Parathyroid adenoma (tissue), 2 donors: ENCODE data around the gene USP11.

ENCODE experiments used
- H2AFZ ChIP-seq: fragments of 300-600 bp; sonication (generic); one replicate; pipeline ENCODE4 v1.7.0; 2017; ENCODE audit warnings: antibody characterized with exemption, mild to moderate bottlenecking
- H3K27ac ChIP-seq: fragments of 300-600 bp; sonication (generic); one replicate; pipeline ENCODE4 v1.7.0; 2017
- H3K27me3 ChIP-seq: fragments of 300-600 bp; sonication (generic); one replicate; pipeline ENCODE4 v1.7.0; 2017; ENCODE audit warnings: low read length; ENCODE audit not compliant: control insufficient read depth, insufficient read depth
- H3K36me3 ChIP-seq: fragments of 300-600 bp; sonication (generic); one replicate; pipeline ENCODE4 v1.7.0; 2017; ENCODE audit warnings: low read length; ENCODE audit not compliant: control insufficient read depth, insufficient read depth
- H3K4me1 ChIP-seq: fragments of 300-600 bp; sonication (generic); one replicate; pipeline ENCODE4 v1.7.0; 2017; ENCODE audit warnings: control low read depth
- H3K4me2 ChIP-seq: fragments of 300-600 bp; sonication (generic); one replicate; pipeline ENCODE4 v1.7.0; 2017; ENCODE audit warnings: low read length
- H3K4me3 ChIP-seq: fragments of 300-600 bp; sonication (generic); one replicate; pipeline ENCODE4 v1.7.0; 2017; ENCODE audit warnings: low read depth, low read length
- H3K79me2 ChIP-seq: fragments of 300-600 bp; sonication (generic); one replicate; pipeline ENCODE4 v1.7.0; 2017; ENCODE audit warnings: control low read depth
- H3K9ac ChIP-seq: fragments of 300-600 bp; sonication (generic); one replicate; pipeline ENCODE4 v1.7.0; 2017; ENCODE audit warnings: mild to moderate bottlenecking
- H3K9me3 ChIP-seq: fragments of 300-600 bp; sonication (generic); one replicate; pipeline ENCODE4 v1.7.0; 2017; ENCODE audit warnings: low read length; ENCODE audit not compliant: control insufficient read depth
- CTCF ChIP-seq: fragments of 300-600 bp; sonication (generic); IDR thresholded peaks from one replicate; pipeline ENCODE4 v1.7.0; 2017; ENCODE audit warnings: antibody characterized with exemption, mild to moderate bottlenecking
- donor health status: primary hyperparathyroidism.

Gene USP11

GRCh38 chrX:47197526-47197925 lies 35.3 kb upstream of the USP11 start:
- no peak overlapping the region for H3K27ac ChIP-seq
- H2AFZ ChIP-seq: no peak overlapping the region
- no peaks in the 10 kb centered on the region for H3K9me3 ChIP-seq
- H3K4me1 ChIP-seq: peaks cover 2% of the 10 kb centered on the region
- no peaks in the 10 kb centered on the region for H3K36me3 ChIP-seq
- no peak for TF ChIP-seq CTCF
- H3K4me2 ChIP-seq: no peak overlapping the region
- peaks cover 18% of the 10 kb centered on the region for H3K79me2 ChIP-seq
- H3K4me3 ChIP-seq: no peak overlapping the region
- no peaks in the 10 kb centered on the region for H3K27me3 ChIP-seq
- no peak overlapping the region for H3K9ac ChIP-seq

DNA sequence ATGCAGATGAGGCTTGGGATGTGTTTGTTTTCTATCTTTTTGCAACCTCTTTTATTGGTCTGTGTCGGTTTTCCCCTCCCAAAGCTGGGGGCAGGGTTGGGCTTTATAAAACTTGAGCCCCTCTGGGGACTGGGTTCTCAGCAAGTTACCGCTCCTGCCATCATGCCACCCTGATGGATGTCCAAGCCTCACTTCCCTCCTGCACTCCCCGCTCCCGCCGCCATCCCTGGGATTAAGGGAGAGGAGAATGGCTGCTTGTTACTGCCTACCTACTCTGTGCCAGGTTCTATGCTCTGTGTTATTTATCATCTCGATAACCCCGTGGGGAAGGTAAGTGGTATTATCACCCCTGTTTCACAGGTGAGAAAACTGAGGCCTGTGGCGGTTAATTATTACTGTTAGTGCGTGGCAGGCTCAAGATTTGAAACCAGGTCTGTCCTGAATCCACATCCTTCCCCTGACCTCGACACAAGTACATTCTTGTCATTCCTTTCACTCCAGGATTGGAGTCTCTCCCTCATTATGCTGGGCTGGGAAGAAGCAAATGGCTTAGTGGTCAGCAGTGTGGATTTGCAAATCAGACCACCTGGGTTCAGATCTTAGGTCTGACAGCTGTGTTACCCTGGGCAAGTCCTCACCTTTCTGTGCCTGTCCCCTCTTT lies 34.7 kb upstream of the USP11 start:
- no peak for TF ChIP-seq CTCF
- no peaks in the 10 kb centered on the region for H3K27me3 ChIP-seq
- peaks cover 2% of the 10 kb centered on the region for H3K4me1 ChIP-seq
- no peak overlapping the region for H3K27ac ChIP-seq
- H3K36me3 ChIP-seq: no peaks in the 10 kb centered on the region
- no peak overlapping the region for H3K4me2 ChIP-seq
- H3K9me3 ChIP-seq: no peaks in the 10 kb centered on the region
- peaks cover 18% of the 10 kb centered on the region for H3K79me2 ChIP-seq
- no peak overlapping the region for H3K4me3 ChIP-seq
- no peak overlapping the region for H2AFZ ChIP-seq
- no peak overlapping the region for H3K9ac ChIP-seq

DNA sequence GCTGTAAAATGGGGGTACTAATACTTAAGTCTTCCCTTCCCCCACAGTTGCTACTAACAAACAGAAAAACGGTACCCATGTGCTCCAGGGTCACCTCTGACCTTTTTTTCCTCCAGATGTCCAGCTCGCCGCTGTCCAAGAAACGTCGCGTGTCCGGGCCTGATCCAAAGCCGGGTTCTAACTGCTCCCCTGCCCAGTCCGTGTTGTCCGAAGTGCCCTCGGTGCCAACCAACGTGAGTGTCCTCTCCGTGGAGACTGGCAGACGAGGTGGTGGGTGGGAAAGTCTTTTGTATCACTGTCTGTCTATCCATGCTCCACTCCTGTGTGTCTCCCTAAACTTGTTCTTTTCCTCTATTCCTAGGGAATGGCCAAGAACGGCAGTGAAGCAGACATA lies 34.1 kb upstream of the USP11 start:
- no peak for TF ChIP-seq CTCF
- peaks cover 18% of the 10 kb centered on the region for H3K79me2 ChIP-seq
- no peak overlapping the region for H3K27ac ChIP-seq
- no peaks in the 10 kb centered on the region for H3K9me3 ChIP-seq
- no peaks in the 10 kb centered on the region for H3K36me3 ChIP-seq
- H3K4me1 ChIP-seq: peaks cover 2% of the 10 kb centered on the region
- no peak overlapping the region for H3K4me2 ChIP-seq
- no peaks in the 10 kb centered on the region for H3K27me3 ChIP-seq
- no peak overlapping the region for H3K9ac ChIP-seq
- no peak overlapping the region for H3K4me3 ChIP-seq
- no peak overlapping the region for H2AFZ ChIP-seq

DNA sequence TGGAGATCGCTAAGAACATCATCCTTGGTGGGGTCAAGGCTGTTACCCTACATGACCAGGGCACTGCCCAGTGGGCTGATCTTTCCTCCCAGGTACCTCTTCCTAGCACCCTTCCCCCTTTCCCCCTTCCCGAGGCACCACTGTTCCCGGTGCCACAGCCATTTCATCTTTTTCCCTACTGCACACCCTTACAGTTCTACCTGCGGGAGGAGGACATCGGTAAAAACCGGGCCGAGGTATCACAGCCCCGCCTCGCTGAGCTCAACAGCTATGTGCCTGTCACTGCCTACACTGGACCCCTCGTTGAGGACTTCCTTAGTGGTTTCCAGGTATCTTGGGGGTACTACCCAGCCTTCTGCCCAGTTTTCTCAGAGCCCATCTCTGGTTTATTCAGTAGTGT lies 33.5 kb upstream of the USP11 start:
- H3K79me2 ChIP-seq: peaks cover 14% of the 10 kb centered on the region
- H3K27ac ChIP-seq: no peak overlapping the region
- peaks cover 2% of the 10 kb centered on the region for H3K4me1 ChIP-seq
- H3K4me3 ChIP-seq: no peak overlapping the region
- no peaks in the 10 kb centered on the region for H3K27me3 ChIP-seq
- no peak overlapping the region for H3K4me2 ChIP-seq
- H3K9me3 ChIP-seq: no peaks in the 10 kb centered on the region
- TF ChIP-seq CTCF: no peak
- H2AFZ ChIP-seq: no peak overlapping the region
- no peaks in the 10 kb centered on the region for H3K36me3 ChIP-seq
- no peak overlapping the region for H3K9ac ChIP-seq
